GM03348 (cell line): ENCODE measurements around the gene FSIP2.

ENCODE experiments used
- DNase-seq: peaks from one replicate; pipeline ENCODE4 v3.0.0; 2012; ENCODE audit warnings: low spot score

The FSIP2 gene

DNA sequence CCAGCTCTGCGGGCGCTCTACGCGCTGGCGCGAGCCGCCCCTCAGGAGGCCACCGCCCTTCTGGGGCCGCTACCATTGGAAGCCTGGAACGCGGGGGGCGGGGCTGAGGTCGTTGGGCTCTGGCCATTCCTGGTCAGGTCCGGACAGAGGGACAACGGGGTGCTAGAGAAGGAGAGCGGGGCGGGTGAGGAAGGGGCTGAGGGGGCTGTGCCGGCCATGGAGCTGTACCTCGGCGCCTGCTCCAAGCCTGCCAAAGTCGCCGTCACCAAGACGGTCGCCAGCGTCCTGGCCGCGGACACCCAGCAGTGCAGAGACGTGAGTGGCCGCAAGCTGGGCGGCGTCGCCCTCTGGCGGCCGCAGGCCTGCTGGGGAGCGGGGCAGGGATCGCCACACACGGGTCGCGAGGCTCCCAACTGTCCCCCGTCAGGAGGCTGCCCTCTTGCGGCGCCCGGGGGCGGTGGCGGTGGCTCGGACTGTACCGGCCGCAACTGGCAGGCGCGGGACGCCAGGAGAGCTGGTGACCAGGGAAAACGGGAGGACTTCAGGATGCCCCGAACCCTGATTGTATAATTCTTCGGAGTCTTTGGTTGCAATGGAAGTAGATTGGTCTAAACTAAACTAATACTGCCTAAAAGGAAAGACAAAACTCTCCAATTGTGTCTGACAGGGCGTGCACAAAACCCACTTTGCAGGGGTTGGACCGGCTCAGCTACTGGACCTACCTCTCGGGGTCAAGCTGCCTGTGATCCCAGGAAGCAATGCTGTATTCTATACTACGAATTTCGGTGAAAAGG is at the start of gene FSIP2:
Gene FSIP2 (plus strand): TSS at position 126 of the 794 bp plus-strand sequence. CDS start 91 bp downstream, at position 217.
- DNase-seq, result peak; percentile 11

DNA sequence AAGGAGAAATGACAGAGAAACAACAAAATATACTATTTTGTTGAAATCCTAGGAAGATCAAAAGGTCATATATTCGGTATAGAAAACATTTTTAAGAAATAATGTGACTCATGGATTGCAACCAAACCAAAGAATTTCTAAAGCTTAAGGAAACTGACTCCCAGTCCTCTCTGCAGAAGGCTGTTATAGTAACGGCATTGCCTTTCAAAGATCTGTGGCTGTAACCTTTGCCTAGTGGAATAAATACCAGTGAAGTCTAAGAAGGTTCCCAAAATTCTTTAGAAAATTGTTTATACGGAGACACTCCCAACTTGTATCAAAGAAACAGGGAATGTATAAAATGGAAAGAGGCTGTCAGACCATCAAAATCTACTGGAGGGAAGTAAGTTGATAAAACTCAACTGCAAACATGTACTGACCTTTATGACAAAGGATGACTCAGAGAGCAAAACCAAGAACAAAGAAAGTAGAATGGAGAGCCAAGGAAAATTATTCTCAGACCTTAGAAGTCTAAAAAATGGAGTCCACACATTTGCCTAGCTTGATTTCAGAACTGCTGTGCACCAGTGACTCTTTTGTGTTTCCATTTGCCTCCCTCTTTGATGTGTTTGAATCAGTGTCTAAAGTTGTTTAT is 48.6 kb upstream of the FSIP2 start:
- DNase-seq, result no peak

- no peak for DNase-seq
Measured at GRCh38 chr2:185695711-185696235, 42.8 kb upstream of the FSIP2 start.

GRCh38 chr2:185700883-185701282 is 37.7 kb upstream of the FSIP2 start:
- no peak for DNase-seq

- no peak for DNase-seq
Measured at GRCh38 chr2:185734658-185735057, 3.9 kb upstream of the FSIP2 start.

- no peak for DNase-seq
Measured at GRCh38 chr2:185736210-185736609, 2.4 kb upstream of the FSIP2 start.

DNA sequence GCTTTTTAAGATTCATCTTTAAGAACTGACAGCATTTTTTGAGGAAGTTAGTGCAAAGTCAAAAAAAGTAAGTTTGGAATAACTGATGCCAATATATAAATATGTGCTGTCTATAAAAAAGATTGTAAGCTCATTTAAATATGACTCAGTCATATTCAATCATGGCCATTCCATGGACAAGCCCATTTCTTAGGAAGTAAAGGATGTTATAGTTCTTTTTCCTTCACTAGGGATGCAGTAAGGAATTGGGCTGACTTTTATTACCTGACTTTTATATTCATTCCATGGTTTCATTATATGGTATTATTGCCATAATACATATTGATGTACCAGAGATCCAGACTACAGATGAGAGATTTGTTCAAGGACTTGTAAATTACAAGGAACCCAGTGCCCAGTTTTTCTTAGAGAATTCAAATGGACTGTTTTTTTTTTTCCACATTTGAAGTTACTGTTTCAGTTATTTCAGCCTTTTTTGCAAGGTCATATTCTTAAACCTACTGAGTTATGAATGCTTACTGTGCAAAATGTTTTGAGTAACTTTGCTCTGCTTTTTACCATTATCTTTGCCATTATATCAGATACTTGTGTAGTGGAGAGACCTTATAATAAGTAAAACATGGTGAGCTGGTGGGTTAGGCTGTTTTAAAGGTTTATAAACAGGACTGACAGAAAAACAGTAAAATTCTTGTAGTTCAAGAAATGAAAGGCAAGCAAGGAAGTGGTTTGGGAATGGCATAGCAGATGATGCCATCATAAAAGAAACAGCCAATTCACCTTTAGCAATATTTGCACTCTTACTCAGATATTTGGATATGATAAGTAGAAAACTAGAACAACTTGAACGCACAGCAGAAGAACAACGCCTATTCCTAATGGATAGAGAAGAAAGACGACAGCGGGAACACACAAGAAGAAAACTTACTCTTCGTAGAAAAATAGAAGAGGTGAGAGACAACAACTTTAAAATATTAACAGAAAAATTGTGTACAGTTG is 7.6 kb downstream of the FSIP2 start:
- no peak for DNase-seq

- no peak for DNase-seq
Measured at GRCh38 chr2:185757356-185757755, 18.8 kb downstream of the FSIP2 start.

DNA sequence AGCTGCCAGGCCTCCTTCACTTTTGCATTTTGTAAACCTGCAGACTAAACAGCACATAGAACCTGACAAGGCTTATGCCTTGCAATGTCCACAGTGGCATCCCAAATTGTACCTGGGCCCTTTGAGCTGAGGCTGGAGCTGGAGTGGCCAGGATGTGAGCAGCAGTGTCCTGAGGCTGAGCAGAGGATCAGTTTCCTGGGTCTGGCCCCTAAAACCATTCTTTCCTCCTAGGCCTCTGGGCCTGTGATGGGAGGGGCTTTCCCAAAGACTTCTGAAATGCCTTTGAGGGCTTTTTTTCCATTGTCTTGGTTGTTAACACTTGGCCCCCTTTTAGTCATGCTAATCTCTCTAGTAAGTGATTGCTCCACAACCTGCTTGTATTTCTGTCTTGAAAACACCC is 32.8 kb downstream of the FSIP2 start:
- DNase-seq, result no peak

DNA sequence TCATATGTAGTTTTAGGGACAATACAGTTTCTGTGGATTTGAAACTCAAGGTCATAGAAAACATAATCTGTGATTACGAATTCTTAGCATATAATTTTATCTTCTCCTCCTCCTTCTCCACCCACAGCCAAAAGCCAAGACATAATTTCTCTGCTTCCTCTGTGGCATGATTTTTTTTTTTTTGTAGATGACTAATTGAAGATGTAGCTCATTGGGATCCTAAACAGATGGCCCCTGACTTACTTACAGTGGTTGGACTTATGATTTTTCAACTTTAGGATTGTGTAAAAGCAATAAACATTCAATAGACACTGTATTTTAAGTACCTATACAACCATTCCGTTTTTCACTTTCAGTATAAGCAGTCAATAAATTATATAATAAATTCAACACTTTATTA is 42.3 kb downstream of the FSIP2 start:
- DNase-seq, result no peak

- DNase-seq, result no peak
Measured at GRCh38 chr2:185782223-185782769, 43.7 kb downstream of the FSIP2 start.

GRCh38 chr2:185785156-185785555 is 46.6 kb downstream of the FSIP2 start:
- no peak for DNase-seq

DNA sequence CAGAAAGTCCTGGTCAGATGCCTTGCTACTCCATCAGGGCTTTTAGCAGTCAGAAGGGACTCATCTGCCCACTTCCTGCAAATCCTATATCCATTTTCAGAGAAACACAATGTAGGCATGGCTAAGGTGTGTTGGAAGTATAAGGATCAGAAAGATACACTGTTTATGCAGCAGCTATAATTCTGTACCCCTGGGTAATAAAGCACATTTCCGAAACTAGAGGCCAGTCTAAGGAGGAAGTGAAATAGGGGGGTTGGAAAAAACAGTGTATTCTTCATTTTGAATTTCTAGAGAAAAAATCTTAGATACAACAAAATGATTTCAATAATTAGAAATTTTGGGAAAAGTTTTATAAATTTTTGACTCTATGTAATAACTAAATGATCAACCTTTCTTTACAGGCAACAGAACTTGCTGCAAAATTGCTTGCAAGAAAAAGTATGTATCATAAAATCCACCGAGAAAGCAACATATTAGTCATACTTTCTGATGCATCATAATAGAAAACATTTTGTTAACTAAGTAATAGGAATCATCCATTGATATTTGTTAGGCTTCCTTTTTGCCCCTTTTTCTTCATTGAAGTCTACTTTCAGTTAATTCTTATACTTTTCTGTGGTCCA is 47.4 kb downstream of the FSIP2 start:
- DNase-seq, result no peak

- DNase-seq, result no peak
Measured at GRCh38 chr2:185787227-185788145, 48.9 kb downstream of the FSIP2 start.

DNA sequence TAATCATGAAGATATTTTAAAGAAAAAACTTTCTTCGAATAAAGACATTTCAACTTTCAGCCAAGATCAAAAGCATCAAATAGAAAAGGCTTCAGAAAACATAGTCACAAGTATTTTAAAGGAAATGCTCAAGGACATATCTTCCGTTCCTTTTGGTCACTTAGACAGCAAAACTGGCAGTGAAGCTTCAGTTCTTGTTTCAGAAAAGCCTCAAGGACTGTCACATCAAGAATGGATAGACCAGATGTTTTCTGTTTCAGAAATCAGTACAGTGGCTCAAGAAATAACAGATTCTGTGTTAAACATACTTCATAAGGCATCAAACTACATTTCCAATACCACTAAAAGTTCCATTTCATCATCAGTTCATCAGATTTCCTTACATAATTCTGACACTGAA is 51.8 kb downstream of the FSIP2 start:
- no peak for DNase-seq

DNA sequence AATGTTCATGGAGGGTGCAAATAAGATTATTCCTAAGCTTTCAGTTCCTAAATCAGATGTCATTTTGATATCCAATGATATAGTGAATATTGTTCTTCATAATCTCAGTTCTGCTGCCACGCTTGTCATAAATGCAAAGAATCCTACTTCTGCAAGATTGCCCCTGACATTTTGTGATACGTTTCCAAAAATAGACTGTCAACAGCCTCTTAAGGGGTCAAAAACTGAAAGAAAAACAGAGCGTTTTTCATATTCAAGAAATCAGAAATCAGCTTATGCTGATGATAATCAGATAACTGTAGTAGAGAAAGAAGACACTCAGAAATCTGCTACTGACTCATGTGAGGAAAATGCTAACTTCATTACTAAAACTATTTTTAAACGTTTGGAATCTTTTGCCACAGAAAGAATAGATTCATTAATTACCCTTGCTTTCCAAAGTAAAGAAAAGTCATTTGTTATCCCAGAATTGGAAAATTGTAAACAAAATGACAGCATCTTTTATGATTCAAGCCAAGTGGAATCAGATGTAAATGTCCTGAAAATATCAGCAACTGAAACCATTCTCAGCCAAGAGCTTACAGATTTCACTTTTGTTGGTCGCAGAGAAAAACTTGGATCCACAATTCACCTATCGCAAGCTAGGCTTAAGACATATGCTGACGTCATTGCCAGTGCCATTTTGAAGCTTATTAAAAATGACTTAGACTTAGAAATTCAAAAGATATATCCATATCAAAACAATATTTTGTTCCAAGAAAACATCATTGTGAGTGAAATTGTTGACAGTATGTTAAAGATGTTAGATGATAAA is 55.1 kb downstream of the FSIP2 start:
- DNase-seq, result no peak

GRCh38 chr2:185796758-185797157 is 58.2 kb downstream of the FSIP2 start:
- no peak for DNase-seq

DNA sequence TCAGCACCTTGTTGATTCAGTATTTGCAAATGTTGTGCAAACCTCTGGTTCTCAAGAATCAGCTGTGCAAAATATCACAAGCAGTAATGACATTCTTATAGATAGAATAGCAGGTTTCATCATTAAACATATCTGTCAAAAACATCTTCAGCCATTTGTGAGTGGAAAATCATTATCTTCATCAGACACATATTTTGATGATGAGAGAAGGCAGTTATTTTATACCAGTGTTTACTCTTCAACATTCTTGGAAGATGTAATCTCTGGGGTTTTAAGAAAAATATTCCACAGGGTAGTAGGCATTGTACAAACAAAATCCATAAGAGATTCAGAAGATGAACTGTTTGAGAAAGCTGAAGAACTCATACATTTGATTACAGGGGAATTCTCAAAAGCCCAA is 64.3 kb downstream of the FSIP2 start:
- DNase-seq, result no peak

GRCh38 chr2:185806783-185807182 is 68.2 kb downstream of the FSIP2 start:
- no peak for DNase-seq
